ENCODE measurements around the gene COX4I1.

COX4I1 gene

DNA sequence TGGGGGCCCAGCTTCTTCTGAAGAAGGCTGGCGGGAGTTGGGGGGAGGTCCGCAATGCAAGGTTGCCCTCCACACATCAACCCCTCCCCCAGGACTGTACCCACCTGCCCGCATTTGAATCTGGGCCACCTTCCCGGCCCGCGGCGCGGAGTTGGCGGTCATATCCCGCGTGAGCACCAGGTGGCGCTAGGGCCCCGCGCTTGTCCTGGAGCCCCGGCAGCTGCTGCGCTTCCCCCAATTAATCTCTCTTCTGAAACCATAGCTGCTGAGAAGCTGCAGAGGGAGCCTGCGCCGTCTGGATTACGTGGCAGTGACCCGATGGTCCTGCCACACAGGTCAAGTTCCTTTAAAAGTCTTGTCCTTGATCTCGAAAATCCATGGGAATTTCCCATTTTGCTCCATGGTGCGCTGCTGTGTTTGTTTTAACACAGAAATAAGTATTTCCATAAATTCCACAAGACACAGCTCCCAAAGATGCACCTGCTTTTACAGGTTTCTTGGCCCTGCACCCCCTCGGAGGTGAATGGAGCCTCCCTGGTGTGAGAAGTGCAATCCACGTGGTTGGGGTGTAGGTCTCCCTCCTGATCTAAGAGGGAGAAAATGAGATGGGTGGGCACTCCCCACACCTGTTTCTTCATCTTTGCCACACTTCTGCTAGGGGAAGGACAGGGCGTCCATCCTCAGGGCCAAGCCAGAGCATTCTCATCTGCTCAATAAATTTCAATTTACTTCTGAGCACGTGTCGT, 22.1 kb downstream of the COX4I1 start:
- ChIA-PET POLR2A (interaction anchor here (0.6 to 1.2 kb wide), 3 partner anchors 77 to 191 kb away, joined by 3 to 4 read pairs (median 3); partner anchors contain the start of gene IRF8), CTCF (interaction anchor here (0.5 to 6.2 kb wide), 56 partner anchors 8 to 709 kb away, joined by 3 to 292 read pairs (median 5); partner anchors contain the start of gene IRF8)
- no peak overlapping the region for H3K27ac ChIP-seq (ENCODE audit: extremely low read depth, low read depth, low read length)

More for the DNA sequence above, 22.1 kb downstream of the COX4I1 start:
- no peaks in the 10 kb centered on the region for H3K4me1 ChIP-seq (ENCODE audit: control insufficient read depth, insufficient read depth, low read length)
- H3K4me3 ChIP-seq (ENCODE audit: low read depth, low read length) = no peak overlapping the region
- TF ChIP-seq ZNF670 (tag by site-specific recombination; IDR thresholded peaks at IDR 0.05; ENCODE audit: low read depth) (no peak), ZNF501 (tag by site-specific recombination; IDR thresholded peaks at IDR 0.05) (no peak), ZBTB26 (tag by site-specific recombination; optimal IDR thresholded peaks at IDR 0.05) (no peak), ZSCAN30 (tag by site-specific recombination; IDR thresholded peaks at IDR 0.05) (peak; percentile 34; the same call in 1 of the 2 replicates), PRDM10 (tag by site-specific recombination; IDR thresholded peaks at IDR 0.05) (peak; percentile 99), ZFP3 (tag by site-specific recombination; IDR thresholded peaks at IDR 0.05; ENCODE audit: low read depth) (no peak), ZNF239 (tag by site-specific recombination; IDR thresholded peaks at IDR 0.05) (no peak), ZBTB49 (tag by site-specific recombination; IDR thresholded peaks at IDR 0.05; ENCODE audit: low read depth) (no peak), CTCF (tag by site-specific recombination; IDR thresholded peaks at IDR 0.05) (peak; percentile 97), ZNF2 (tag by site-specific recombination; IDR thresholded peaks at IDR 0.05) (0 out of 2 replicates have a peak, but pooled peaks have one; percentile 49), ZNF341 (tag by site-specific recombination; IDR thresholded peaks at IDR 0.05; ENCODE audit: low read depth) (no peak), ZIC2 (tag by site-specific recombination; IDR thresholded peaks at IDR 0.05) (peak; percentile 29; the same call in 1 of the 2 replicates), ZNF10 (tag by site-specific recombination; IDR thresholded peaks at IDR 0.05) (peak; percentile 84), ZNF561 (tag by site-specific recombination; IDR thresholded peaks at IDR 0.05; ENCODE audit: borderline replicate concordance) (peak; percentile 41; the same call in 1 of the 2 replicates), ZNF623 (tag by site-specific recombination; IDR thresholded peaks at IDR 0.05) (no peak), PATZ1 (tag by site-specific recombination; IDR thresholded peaks at IDR 0.05) (0 out of 2 replicates have a peak, but pooled peaks have one; percentile 15), ZNF660 (tag by site-specific recombination; IDR thresholded peaks at IDR 0.05) (peak; percentile 51; the same call in 1 of the 2 replicates), ZNF654 (tag by site-specific recombination; IDR thresholded peaks at IDR 0.05; ENCODE audit: low read depth) (peak; percentile 65)
- TF ChIP-seq, protein P1, sequence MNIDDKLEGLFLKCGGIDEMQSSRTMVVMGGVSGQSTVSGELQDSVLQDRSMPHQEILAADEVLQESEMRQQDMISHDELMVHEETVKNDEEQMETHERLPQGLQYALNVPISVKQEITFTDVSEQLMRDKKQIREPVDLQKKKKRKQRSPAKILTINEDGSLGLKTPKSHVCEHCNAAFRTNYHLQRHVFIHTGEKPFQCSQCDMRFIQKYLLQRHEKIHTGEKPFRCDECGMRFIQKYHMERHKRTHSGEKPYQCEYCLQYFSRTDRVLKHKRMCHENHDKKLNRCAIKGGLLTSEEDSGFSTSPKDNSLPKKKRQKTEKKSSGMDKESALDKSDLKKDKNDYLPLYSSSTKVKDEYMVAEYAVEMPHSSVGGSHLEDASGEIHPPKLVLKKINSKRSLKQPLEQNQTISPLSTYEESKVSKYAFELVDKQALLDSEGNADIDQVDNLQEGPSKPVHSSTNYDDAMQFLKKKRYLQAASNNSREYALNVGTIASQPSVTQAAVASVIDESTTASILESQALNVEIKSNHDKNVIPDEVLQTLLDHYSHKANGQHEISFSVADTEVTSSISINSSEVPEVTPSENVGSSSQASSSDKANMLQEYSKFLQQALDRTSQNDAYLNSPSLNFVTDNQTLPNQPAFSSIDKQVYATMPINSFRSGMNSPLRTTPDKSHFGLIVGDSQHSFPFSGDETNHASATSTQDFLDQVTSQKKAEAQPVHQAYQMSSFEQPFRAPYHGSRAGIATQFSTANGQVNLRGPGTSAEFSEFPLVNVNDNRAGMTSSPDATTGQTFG (tag by site-specific recombination; IDR thresholded peaks at IDR 0.05; ENCODE audit: borderline replicate concordance) = no peak
- no peaks in the 10 kb centered on the region for H3K9me3 ChIP-seq (ENCODE audit: control insufficient read depth, insufficient read depth, low read depth, low read length)
- no peaks in the 10 kb centered on the region for H3K36me3 ChIP-seq (ENCODE audit: control insufficient read depth in 2 of 2, insufficient read depth in 1 of 2, low read length in 2 of 2)
